HEK293T (cell line): Measurements from ENCODE around the gene APOBEC3F.

ENCODE experiments used
- BHLHE40 ChIP-seq: fragments of 450-650 bp; IDR thresholded peaks from 2 replicates; pipeline ENCODE4 v1.6.1; 2016; ENCODE audit warnings: mild to moderate bottlenecking, moderate library complexity, borderline replicate concordance
- HDGF ChIP-seq: fragments of 450-650 bp; IDR thresholded peaks from 2 replicates; pipeline ENCODE4 v1.6.1; 2017; ENCODE audit warnings: antibody characterized with exemption, borderline replicate concordance
- L3MBTL2 ChIP-seq: fragments of 450-650 bp; conservative IDR thresholded peaks from 2 replicates; pipeline ENCODE4 v1.6.1; 2016; ENCODE audit warnings: mild to moderate bottlenecking
- SUZ12 ChIP-seq: fragments of 450-650 bp; IDR thresholded peaks from 2 replicates; pipeline ENCODE4 v1.6.1; 2016; ENCODE audit warnings: mild to moderate bottlenecking

DNA sequence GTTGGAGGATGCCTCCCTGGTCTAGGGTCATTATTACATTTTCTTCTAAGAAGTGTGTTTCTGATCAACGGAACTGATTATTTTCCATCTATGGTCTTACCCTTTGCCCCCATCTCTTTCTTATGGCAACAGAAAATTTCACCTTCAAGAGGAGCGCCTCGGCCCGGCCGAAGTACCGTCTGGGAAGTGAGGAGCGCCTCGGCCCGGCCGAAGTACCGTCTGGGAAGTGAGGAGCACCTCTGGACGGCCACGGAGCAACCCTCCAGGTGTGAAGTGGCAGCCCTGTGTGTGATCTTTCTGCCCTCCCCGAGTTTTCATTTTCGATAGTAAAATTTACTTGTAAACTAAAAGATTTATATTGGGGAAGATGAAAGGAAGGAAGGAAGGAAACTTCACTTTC, 29.7 kb upstream of the APOBEC3F start:
- TF ChIP-seq L3MBTL2 (no peak), HDGF (no peak), SUZ12 (no peak), BHLHE40 (no peak)
